D721Med (cell line): Measurements from ENCODE around the gene ATP1A4.
A peak's percentile ranks its signal among the peaks of the same experiment; 100 is the strongest.
"Not testable (repeated sequence)": the region's sequence is repeated elsewhere in the genome, so short reads cannot be mapped to it uniquely, and the experiment has no call there.

Experiments
- DNase-seq: peaks from one replicate; pipeline ENCODE4 v3.0.0; 2011; ENCODE audit warnings: low spot score; ENCODE audit not compliant: insufficient read length
- FAIRE-seq: peaks from 2 replicates; lab custom pipeline; 2011; peaks lifted over from hg19 to GRCh38; lab: Jason Lieb, UNC
- CTCF ChIP-seq: IDR thresholded peaks from 2 replicates; pipeline ENCODE4 v1.5.1; 2012; ENCODE audit warnings: mild to moderate bottlenecking, control low read depth; ENCODE audit not compliant: insufficient read depth; ENCODE audit errors: missing control alignments

The ATP1A4 gene

GRCh38 chr1:160108888-160109662 lies 42.3 kb upstream of the ATP1A4 start:
- DNase-seq (no peak), FAIRE-seq (peak; percentile 56)
- peak; percentile 41 for TF ChIP-seq CTCF

DNA sequence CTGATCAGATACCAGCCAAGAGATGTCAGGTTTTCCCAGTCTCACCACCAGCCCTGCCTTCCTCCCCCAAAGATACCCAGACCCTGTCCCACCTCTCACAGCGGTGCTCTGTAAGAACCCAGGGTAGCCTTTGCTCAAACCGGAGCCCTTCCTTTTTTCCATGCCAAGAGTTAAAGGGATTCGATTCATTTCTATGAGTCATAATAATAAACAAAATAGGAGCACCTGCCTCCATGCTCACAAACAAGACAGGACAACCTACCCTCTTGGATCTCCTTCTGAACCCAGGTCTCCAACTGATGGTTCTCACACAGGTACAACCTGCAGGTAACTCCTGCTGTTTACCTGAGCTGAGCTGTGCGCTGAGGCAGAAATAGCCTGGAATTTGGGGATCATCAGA lies 41.7 kb upstream of the ATP1A4 start:
- FAIRE-seq, result no peak
- no peak for DNase-seq
- no peak for TF ChIP-seq CTCF

DNA sequence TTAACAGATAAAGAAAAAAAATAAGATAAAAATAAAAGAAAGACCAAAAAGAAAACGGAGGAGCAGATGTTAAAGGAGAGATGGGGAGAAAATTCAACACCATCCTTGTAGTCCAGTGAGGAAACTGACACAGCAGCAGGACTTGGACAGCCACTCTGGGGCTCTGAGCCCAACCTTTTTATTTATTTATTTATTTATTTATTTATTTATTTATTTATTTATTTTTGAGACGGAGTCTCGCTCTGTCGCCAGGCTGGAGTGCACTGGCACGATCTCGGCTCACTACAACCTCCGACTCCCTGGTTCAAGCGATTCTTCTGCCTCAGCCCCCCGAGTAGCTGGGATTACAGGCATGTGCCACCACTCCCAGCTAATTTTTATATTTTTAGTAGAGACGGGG lies 39.9 kb upstream of the ATP1A4 start:
- not testable (repeated sequence) for DNase-seq, FAIRE-seq

- no peak for DNase-seq
- FAIRE-seq, result no peak
- no peak for TF ChIP-seq CTCF
Measured at GRCh38 chr1:160112357-160112756, 39.0 kb upstream of the ATP1A4 start.

DNA sequence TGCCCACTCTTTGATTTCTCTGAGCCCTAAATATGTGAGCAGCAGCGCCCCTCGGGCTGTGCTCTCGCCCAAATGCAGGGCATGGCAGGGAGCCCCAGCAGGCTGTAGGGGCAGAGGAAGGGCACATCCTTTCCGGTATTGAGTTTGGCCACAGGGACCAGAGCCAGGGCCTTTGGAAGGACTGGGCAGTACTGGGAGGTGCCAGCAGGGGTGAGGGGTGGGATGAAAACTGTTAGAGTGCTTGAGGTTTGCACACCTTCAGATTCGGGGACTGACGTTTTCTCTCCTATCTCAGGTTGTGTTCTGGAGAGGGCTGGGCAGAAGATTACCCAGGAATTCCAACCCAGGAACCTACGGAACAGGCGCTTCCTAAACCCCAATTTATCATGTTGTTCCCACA lies 38.0 kb upstream of the ATP1A4 start:
- FAIRE-seq, result no peak
- DNase-seq, result no peak
- no peak for TF ChIP-seq CTCF

- no peak for TF ChIP-seq CTCF
- DNase-seq (no peak), FAIRE-seq (no peak)
Measured at GRCh38 chr1:160114085-160114484, 37.3 kb upstream of the ATP1A4 start.

DNA sequence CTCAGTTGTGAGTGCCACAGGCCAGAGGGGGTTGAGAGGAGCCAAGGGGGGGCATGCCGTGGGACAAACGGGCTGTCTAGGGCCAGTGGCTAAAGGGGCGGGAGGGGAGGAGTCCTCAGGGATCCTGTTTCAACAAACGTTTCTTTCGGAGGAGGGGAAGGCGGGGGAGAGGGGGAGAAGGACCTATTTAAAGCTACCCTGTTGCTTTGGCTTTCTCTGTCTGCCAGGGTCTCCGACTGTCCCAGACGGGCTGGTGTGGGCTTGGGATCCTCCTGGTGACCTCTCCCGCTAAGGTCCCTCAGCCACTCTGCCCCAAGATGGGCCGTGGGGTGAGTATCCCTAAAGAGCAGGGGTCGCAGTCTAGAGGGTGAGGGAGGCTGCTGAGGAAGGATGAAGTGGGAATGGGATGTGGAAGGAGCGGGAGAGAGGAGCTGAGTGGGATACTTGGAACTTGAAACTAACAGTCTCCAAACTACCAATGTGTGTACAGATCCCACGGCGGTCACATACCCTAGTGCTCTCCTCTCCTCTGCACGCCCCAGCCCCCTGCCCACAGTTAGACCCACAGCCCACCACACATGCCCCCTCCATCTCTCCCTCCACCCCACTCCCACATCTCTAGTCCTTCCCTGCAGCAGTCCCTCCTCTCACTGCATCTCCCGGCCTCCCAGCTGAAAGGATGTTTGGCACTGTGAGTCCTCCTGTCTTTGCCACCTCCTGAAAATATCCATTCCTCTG lies 35.7 kb upstream of the ATP1A4 start, which contains the start of gene ATP1A2:
TSS of gene ATP1A2 (plus strand) at position 215 of the 738 bp plus-strand sequence. CDS start at position 318, 103 bp downstream.
- TF ChIP-seq CTCF, result no peak
- DNase-seq, result no peak
- FAIRE-seq, result no peak
